Mesenteric fat pad (tissue), 1 donor: ENCODE measurements around the gene DSCAM. TPM values are rescaled to one million over a fixed set of nuclear protein-coding genes. Genes with fewer than 3 reads are reported as not detected.
"Not testable (repeated sequence)": the region's sequence is repeated elsewhere in the genome, so short reads cannot be mapped to it uniquely, and the experiment has no call there.

ENCODE experiments used
- DNase-seq: peaks from one replicate; pipeline ENCODE4 v3.0.0-alpha.2; 2020; ENCODE audit warnings: low spot score
- total RNA-seq: library from RNA; stranded (reverse); fragmentation: NEBNext Ultra II Directional; extraction: Animal tissue kit (Norgen Biotek cat#: 25700); gene quantifications from one replicate; pipeline ENCODE4 v1.2.1, GENCODE V29; 2021
- donor health status: DM: yes; HTN: yes; CAD: no.

DSCAM gene
- total RNA-seq, 1 donor from 2014 or later: not detected

GRCh38 chr21:40337981-40338380 lies 509.0 kb downstream of the DSCAM start:
- DNase-seq: no peak

- no peak for DNase-seq
These were observed 511.3 kb downstream of the DSCAM start for GRCh38 chr21:40335704-40336103.

DNA sequence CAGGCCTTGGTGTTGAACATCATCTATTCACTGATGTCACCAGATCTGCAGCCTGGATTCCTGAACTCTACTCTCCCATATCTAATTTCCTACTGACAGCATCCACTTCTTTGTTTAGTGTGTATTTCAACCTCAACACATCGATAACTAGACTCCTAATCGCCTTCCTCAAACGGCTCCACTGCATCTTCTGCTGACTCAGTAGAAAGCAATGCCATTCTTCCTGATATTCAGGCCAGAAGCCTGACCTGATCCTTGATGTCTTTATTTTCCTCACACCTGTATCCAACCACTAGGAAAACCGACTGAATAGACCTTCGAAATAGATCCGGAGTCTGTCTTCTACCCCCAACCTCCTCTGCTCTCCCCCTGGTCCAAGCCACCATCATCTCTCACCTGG lies 512.8 kb downstream of the DSCAM start:
- DNase-seq: no peak

DNA sequence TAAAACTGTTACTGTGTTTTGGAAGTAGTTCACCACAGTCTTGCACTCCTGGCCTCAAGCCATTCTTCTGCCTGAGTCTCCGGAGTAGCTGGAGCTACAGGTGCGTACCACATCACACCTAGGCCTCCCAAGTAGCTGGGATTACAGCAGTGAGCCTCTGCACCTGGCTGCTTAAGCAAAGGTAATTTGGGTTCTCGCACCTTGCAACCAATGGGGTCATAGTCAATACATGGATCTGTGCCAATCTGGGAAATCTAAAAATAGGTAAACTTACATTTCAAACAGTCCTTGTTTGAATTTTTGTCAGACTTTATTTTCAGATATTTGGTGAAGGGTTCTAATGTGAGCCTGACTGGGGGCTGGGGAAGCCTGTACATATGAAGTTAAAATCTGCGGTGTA lies 513.2 kb downstream of the DSCAM start:
- DNase-seq: no peak

- no peak for DNase-seq
These were observed 515.2 kb downstream of the DSCAM start for GRCh38 chr21:40331804-40332203.

GRCh38 chr21:40331172-40331571 lies 515.8 kb downstream of the DSCAM start:
- DNase-seq: no peak

DNA sequence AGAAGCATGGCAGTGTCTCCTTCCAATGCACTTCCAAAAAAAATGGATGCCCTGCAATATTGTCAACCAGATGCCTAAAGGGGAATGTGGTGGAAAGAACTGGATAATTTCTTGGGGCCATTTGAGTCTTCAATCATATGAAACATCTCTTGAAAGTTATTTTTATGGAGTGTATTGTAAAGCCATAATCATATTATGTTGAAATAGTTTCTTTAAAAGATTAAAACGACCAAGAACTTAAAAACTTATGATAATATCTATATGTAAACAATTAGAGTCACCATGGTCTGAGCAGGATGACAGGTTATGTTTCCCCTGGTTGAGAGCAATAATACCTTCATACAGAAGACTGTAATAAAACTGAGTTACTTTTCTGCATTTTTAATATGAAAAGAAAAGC lies 522.6 kb downstream of the DSCAM start:
- DNase-seq: no peak

DNA sequence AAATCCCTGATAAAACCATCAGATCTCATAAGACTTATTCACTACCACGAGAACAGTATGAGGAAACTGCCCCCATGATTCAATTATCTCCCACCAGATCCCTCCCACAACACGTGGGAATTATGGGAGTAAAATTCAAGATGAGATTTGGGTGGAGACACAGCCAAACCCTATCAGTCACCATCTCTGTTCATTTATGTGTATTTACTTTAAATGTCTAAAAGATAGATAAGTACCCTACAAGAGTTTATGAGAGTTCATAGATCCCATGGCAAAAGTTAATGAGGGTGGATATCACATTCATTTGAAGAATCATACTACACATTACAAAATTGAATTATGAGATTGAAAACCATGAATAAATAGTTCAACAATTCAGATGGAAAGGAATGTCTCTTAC lies 526.2 kb downstream of the DSCAM start:
- DNase-seq: not testable (repeated sequence)

- DNase-seq: no peak
These were observed 528.6 kb downstream of the DSCAM start for GRCh38 chr21:40318371-40318770.

- no peak for DNase-seq
These were observed 530.9 kb downstream of the DSCAM start for GRCh38 chr21:40316104-40316503.

DNA sequence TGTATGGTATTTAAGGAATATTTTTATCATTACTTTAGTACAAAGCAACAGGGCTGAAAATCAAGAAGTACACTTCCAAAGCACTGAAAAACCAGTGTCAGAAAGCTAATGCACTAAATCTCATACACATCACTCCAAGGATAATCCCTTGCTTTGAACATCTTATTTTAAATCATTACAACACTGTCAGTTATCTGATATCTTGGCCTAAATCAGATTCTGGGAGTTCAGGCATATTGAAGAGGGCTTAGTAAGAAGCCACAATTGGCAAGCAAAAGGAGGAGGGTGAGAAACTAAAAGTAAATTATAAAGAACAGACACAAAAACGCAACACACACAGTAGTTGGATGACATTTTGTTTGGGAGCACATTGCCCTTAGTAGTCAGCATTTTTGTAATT lies 531.3 kb downstream of the DSCAM start:
- no peak for DNase-seq

DNA sequence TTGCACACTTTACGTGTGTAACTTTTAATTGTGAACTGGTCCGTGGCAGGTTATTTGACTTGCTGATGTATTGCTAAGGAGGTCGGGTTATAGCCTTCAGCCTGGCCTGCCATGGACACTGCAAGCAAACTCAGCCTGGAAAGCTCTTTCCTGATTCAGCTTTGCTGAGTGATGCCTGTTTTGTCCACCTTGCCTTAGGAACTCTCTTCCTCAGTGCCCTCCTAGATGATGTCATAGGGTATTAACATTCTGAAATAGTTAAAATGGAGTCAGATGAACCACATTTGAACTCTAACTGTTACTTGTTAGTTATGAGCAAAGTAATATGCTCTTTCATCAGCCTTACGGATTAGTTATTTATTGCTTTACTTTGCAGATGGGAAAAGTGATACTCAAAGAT lies 533.7 kb downstream of the DSCAM start:
- no peak for DNase-seq

DNA sequence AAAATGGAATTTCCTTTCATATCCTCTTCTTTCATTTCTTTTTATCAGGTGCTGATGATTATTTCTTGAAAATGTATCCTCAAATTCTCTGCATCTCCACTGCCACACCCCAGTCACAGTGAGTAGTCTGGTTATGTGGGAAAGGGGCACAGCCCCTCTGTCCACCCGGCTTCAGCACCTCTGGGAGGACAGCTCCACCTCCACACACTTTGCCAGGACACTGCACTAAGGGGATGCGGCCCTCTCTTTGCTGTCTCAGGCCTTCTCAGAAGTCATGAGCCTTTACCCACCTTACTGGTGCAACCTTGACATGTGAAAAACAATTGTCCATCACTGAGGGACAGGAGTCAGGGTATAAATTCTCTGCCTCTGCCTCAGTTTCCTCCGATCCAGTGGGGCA lies 546.7 kb downstream of the DSCAM start:
- DNase-seq: no peak

GRCh38 chr21:40299451-40299850 lies 547.5 kb downstream of the DSCAM start:
- DNase-seq: no peak

- no peak for DNase-seq
These were observed 552.6 kb downstream of the DSCAM start for GRCh38 chr21:40294345-40294744.

DNA sequence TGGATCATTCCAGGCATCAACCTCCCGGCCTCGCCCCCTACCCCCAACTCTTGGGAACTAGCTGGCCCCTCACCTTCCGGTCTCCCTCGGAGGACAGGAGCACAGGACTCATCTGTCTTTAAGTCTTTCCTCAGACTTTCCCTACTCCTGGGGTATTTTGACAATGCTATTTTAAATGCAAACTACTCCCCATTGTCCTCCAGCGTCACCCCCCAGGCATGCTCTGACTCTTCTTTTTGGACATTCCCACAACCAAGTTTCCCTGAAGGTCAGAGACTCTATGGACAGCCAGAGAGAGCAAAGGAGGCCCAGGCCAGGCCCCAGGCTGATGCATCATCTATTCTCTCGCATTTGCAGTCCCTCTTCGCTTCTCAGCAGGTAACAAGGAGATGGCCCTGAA lies 555.4 kb downstream of the DSCAM start:
- no peak for DNase-seq

DNA sequence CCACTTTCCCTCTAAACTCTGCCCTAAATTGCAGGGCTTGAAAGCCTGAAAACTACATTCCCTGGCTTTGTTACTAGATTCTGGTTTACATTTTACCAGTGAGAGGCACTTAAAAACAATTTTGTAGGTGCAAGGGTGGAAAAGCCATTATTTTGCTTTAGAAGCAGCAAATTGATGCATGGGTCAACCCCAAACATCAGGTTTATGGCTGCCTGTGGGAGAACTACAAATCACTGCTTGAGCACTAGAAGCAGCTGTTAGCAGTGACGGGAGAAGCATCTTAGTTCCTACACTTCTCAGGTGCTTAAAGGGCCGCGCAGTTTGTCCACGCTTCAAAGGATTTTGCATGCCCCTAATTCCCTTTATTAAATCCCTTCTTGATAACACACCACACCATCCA lies 562.5 kb downstream of the DSCAM start:
- no peak for DNase-seq

GRCh38 chr21:40282912-40283886 lies 563.8 kb downstream of the DSCAM start:
- no peak for DNase-seq

DNA sequence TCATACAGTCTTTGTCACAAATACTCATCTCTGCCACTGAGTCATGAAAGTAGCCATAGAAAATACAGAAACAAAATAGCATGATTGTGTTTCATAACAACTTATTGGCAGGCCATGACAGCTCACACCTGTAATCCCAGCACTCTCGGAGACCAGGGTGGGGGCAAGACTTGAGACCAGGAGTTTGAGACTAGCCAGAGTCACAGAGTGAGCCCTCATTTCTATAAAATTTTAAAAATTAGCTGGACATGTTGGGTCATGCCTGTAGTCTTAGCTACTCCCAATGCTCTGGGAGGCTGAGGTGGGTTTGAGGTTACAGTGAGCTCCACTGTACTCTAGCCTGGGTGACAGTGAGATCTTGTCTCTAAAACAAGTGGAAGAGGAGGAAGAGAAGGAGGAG lies 568.6 kb downstream of the DSCAM start:
- no peak for DNase-seq

DNA sequence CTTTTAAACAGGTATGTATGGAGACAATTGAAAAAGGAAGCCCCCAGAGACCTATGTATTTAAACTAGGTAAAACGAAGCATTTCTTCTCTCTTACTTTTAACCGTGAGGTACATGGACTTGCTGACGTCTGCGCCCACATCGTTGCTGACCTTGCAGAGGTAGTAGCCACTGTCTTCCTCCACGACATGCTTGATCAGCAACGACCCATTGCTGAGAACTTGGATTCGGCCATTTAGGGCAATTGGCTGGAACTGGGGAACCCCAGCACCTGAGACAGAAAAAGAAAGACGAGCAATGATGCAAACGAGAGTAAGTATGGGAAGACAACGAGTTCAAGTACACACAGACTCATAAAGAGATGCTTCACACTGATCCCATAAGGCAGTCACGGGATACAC lies 571.0 kb downstream of the DSCAM start:
- no peak for DNase-seq

GRCh38 chr21:40272037-40272436 lies 574.9 kb downstream of the DSCAM start:
- DNase-seq: no peak

DNA sequence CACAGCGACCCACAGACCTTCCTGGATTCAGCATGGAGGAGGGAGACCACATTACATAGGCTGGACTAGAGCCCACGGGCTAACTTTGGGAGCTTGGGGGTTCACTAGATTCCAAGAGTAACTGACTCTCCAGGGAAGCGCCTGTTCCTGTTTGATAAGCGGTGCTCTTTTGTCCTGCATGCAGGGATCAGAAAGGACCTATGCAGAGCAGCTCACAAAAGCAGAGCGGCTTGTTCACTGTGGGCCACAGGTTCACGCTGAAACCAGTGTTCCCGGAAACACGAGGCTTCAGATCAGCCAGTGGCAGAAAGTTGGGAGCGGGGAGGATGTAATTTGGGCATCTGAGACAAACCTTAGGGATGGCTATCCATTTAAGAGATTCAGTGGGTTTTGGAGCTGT lies 575.8 kb downstream of the DSCAM start:
- DNase-seq: no peak

DNA sequence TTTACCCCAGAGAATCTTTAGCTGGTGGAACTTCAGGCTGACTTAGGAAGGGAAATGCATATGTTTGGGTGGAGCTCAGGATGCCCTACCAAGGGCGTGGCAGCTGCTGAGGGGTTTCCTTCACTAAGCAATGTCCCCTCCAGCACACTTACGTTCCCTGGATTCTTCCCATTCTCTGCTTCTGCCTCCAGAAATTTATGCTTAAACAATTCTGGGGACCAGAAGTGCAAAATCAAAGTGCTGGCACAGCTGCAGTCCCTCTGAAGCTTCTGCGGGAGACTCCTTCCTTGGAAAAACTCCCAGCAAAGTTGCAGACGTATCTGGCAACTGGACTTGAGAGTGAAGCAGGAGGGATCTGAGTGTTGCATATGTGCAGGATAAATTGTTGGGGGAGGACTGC lies 576.9 kb downstream of the DSCAM start:
- DNase-seq: no peak
